C4-2B (cell line): ENCODE results near the gene PDLIM7.

Source experiments
- CTCF ChIP-seq: fragments of 450-650 bp; conservative IDR thresholded peaks from 2 replicates; pipeline ENCODE4 v1.5.1; 2017; ENCODE audit warnings: mild to moderate bottlenecking
- ZFX ChIP-seq: fragments of 450-650 bp; IDR thresholded peaks from 2 replicates; pipeline ENCODE4 v1.6.1; 2017

DNA sequence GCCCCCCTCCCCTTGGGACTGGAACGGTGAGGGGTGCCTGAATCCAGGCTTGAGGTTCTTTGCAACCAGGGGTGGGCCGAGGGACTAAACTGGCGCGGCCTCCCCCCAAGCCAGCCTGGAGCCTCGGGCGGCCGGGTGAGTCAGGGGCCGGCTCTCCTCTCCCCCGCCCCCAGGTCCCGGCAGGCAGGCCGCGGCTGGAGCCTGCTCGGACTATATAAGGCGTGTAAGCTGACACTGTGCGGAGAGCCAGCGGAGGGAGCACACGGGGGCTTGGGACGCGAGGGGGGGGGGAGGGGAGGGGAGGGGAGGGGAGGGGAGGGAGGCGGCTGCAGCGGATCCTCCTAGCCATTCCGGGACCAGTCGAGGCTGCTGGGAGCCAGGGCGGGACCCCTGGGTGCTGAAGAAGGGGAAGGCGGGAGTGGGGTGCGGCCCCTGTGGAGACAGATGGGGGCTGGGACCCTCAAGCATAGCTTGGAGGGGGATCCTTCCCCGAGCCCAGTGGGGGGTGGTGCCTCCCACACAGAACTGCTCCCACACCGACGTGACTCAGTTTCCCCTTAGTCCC is 595 bp downstream of the PDLIM7 start:
- TF ChIP-seq CTCF (no peak), ZFX (no peak)
